GM12878 (cell line): ENCODE data around the gene BANP.
"Not testable (repeated sequence)": the region's sequence is repeated elsewhere in the genome, so short reads cannot be mapped to it uniquely, and the experiment has no call there.

ENCODE experiments used
- EGR1 ChIP-seq, 2 experiments: IDR thresholded peaks; 1 replicate in 1 of 2; 2 replicates in 1 of 2; pipeline ENCODE4 v1.6.1; 2011 to 2012; ENCODE audit warnings: low read depth in 2 of 2, low read length in 2 of 2, borderline replicate concordance in 1 of 2, mild to moderate bottlenecking in 1 of 2, moderate library complexity in 1 of 2
- ESRRA ChIP-seq: IDR thresholded peaks from 2 replicates; pipeline ENCODE4 v1.6.1; 2012; ENCODE audit warnings: mild to moderate bottlenecking, low read length, improper control_type of control experiment
- ZNF592 ChIP-seq: fragments of 450-650 bp; IDR thresholded peaks from 2 replicates; pipeline ENCODE4 v1.6.1; 2017; ENCODE audit warnings: mild to moderate bottlenecking, moderate library complexity

- not testable (repeated sequence) for TF ChIP-seq ZNF592; EGR1 (IDR thresholded peaks at IDR 0.05; ENCODE audit: borderline replicate concordance in 1 of 2, low read depth in 2 of 2, low read length in 2 of 2); ESRRA
Observed at GRCh38 chr16:87990254-87990653, 39.0 kb downstream of the BANP start.
